ENCODE measurements around the gene MTSS2. TPM values are rescaled to one million over a fixed set of nuclear protein-coding genes. Genes with fewer than 3 reads are reported as not detected.

The MTSS2 gene, protein sequence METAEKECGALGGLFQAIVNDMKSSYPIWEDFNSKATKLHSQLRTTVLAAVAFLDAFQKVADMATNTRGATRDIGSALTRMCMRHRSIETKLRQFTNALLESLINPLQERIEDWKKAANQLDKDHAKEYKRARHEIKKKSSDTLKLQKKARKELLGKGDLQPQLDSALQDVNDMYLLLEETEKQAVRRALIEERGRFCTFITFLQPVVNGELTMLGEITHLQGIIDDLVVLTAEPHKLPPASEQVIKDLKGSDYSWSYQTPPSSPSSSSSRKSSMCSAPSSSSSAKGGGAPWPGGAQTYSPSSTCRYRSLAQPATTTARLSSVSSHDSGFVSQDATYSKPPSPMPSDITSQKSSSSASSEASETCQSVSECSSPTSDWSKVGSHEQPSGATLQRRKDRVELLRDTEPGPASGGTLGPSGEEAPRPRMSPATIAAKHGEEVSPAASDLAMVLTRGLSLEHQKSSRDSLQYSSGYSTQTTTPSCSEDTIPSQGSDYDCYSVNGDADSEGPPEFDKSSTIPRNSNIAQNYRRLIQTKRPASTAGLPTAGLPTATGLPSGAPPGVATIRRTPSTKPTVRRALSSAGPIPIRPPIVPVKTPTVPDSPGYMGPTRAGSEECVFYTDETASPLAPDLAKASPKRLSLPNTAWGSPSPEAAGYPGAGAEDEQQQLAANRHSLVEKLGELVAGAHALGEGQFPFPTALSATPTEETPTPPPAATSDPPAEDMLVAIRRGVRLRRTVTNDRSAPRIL
- 92.2 and 118 TPM in 2 replicates for total RNA-seq (ENCODE audit: low replicate concordance)
- long read RNA-seq, result 0 reads

GRCh38 chr16:70685938-70686375 is at the start of gene MTSS2:
MTSS2 (minus strand) TSS chr16:70686053; CDS start chr16:70685791, 262 bp downstream.
- Mint-ChIP-seq H3K4me1 (ENCODE audit: unreplicated experiment) (peaks cover 36% of the 10 kb centered on the region), H3K27ac (peak within 1 kb of the TSS; percentile 68), H3K9me3 (no peaks in the 10 kb centered on the region), H3K36me3 (no peaks in the 10 kb centered on the region), H3K27me3 (no peaks in the 10 kb centered on the region), H3K4me3 (peak within 1 kb of the TSS; percentile 87)
- peak; percentile 91 for DNase-seq (ENCODE audit: extremely low spot score, unreplicated experiment)
- TF ChIP-seq, protein P1, sequence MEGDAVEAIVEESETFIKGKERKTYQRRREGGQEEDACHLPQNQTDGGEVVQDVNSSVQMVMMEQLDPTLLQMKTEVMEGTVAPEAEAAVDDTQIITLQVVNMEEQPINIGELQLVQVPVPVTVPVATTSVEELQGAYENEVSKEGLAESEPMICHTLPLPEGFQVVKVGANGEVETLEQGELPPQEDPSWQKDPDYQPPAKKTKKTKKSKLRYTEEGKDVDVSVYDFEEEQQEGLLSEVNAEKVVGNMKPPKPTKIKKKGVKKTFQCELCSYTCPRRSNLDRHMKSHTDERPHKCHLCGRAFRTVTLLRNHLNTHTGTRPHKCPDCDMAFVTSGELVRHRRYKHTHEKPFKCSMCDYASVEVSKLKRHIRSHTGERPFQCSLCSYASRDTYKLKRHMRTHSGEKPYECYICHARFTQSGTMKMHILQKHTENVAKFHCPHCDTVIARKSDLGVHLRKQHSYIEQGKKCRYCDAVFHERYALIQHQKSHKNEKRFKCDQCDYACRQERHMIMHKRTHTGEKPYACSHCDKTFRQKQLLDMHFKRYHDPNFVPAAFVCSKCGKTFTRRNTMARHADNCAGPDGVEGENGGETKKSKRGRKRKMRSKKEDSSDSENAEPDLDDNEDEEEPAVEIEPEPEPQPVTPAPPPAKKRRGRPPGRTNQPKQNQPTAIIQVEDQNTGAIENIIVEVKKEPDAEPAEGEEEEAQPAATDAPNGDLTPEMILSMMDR (conservative IDR thresholded peaks at IDR 0.05), result no peak

DNA sequence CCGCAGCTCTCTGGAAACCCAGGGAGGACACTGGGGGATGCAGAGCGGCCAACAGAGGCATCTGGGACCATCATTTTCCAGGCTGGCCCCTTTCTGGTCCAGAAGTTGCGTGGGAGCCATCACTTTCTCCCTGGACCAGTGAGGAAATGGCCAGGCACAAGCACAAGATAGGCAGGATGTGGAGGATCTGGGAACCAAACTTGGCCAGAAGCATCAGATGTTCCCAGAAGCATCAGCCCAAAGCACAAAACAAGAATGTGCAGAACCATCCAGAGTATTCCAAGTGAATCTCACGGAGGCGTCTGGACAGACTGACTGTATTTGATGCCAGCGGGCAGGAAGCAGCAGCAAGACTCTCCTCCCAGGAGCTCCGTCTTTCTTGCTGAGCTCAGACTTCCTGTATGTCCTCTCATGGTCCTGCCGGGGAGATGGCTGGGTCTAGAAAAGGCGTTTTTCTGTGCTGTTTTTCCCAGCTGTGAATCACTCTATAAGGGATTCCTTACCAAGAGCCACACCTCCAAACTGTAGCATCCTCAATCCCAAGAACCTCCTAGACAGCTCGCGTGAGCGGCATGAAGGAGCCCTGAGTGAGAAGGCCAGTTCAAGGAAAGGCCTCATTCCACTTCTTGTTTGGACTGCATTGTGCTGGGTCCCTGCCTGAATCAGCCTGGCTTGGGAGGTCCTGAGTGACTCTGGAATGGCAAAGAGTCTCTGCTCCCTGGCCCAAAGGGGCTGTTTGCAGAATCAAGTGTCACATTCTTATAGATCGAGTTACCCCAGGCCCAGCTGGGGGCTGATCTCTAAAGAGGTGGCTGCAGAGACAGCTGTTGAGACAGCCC is 49.5 kb upstream of the MTSS2 start:
- H3K4me1 Mint-ChIP-seq (ENCODE audit: unreplicated experiment), result peaks cover 19% of the 10 kb centered on the region
- H3K27ac Mint-ChIP-seq, result no peak overlapping the region
- no peaks in the 10 kb centered on the region for H3K27me3 Mint-ChIP-seq
- H3K36me3 Mint-ChIP-seq, result peaks cover 22% of the 10 kb centered on the region
- no peaks in the 10 kb centered on the region for H3K9me3 Mint-ChIP-seq
- TF ChIP-seq, protein P1 (conservative IDR thresholded peaks at IDR 0.05), result no peak
- H3K4me3 Mint-ChIP-seq, result no peak overlapping the region
- no peak for DNase-seq (ENCODE audit: extremely low spot score, unreplicated experiment)

GRCh38 chr16:70734522-70735095 is 48.8 kb upstream of the MTSS2 start:
- peaks cover 26% of the 10 kb centered on the region for H3K4me1 Mint-ChIP-seq (ENCODE audit: unreplicated experiment)
- H3K9me3 Mint-ChIP-seq, result no peaks in the 10 kb centered on the region
- H3K27me3 Mint-ChIP-seq, result no peaks in the 10 kb centered on the region
- TF ChIP-seq, protein P1 (conservative IDR thresholded peaks at IDR 0.05), result no peak
- no peak overlapping the region for H3K4me3 Mint-ChIP-seq
- no peak for DNase-seq (ENCODE audit: extremely low spot score, unreplicated experiment)
- H3K27ac Mint-ChIP-seq, result no peak overlapping the region
- H3K36me3 Mint-ChIP-seq, result peaks cover 29% of the 10 kb centered on the region

GRCh38 chr16:70730944-70731343 is 45.1 kb upstream of the MTSS2 start:
- H3K4me1 Mint-ChIP-seq (ENCODE audit: unreplicated experiment), result peaks cover 18% of the 10 kb centered on the region
- no peak for DNase-seq (ENCODE audit: extremely low spot score, unreplicated experiment)
- H3K36me3 Mint-ChIP-seq, result peaks cover 32% of the 10 kb centered on the region
- no peaks in the 10 kb centered on the region for H3K9me3 Mint-ChIP-seq
- no peak overlapping the region for H3K4me3 Mint-ChIP-seq
- no peak overlapping the region for H3K27ac Mint-ChIP-seq
- no peaks in the 10 kb centered on the region for H3K27me3 Mint-ChIP-seq
- TF ChIP-seq, protein P1 (conservative IDR thresholded peaks at IDR 0.05), result no peak

DNA sequence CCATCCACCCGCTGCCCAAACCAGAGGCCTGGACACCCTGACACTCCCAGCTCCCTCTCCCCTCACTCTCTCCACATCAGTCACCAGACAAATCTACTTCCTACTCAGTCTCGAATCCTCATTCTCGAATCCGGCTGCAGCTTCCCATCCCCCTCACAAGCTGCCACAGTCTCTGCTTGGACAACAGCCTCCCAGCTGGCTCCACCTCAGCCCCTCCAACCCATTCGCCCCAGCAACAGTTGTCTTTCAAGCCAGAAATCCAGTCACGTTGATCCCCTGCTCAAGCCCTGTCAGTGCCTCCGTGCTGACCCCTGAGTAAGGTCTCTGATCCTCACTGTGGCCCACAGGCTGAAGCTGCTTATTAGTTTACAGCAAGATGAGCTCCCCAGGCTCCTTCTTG is 44.2 kb upstream of the MTSS2 start:
- no peak for DNase-seq (ENCODE audit: extremely low spot score, unreplicated experiment)
- Mint-ChIP-seq H3K36me3 (peaks cover 32% of the 10 kb centered on the region), H3K4me1 (ENCODE audit: unreplicated experiment) (peaks cover 23% of the 10 kb centered on the region), H3K27ac (peak overlapping the region; percentile 46), H3K9me3 (no peaks in the 10 kb centered on the region), H3K4me3 (no peak overlapping the region), H3K27me3 (no peaks in the 10 kb centered on the region)
- TF ChIP-seq, protein P1 (conservative IDR thresholded peaks at IDR 0.05), result no peak
